ENCODE data around the gene KCNE2.

Gene KCNE2

GRCh38 chr21:34363733-34364132 is at the start of gene KCNE2:
Gene KCNE2, plus strand, starts transcription at chr21:34364006. Its CDS starts 6,473 bp downstream, at chr21:34370479.
- DNase-seq, result no peak

- DNase-seq, result no peak
These were observed 44.2 kb upstream of the KCNE2 start for GRCh38 chr21:34319585-34319984.

- no peak for DNase-seq
These were observed 43.8 kb upstream of the KCNE2 start for GRCh38 chr21:34320011-34320410.

- DNase-seq, result no peak
These were observed 33.8 kb upstream of the KCNE2 start for GRCh38 chr21:34330055-34330454.

- no peak for DNase-seq
These were observed 32.1 kb upstream of the KCNE2 start for GRCh38 chr21:34331726-34332125.

- no peak for DNase-seq
These were observed 31.5 kb upstream of the KCNE2 start for GRCh38 chr21:34332347-34332746.

GRCh38 chr21:34333121-34333739 is 30.6 kb upstream of the KCNE2 start:
- DNase-seq, result no peak

- DNase-seq, result no peak
These were observed 28.5 kb upstream of the KCNE2 start for GRCh38 chr21:34335316-34335715.

- no peak for DNase-seq
These were observed 27.6 kb upstream of the KCNE2 start for GRCh38 chr21:34336245-34336644.

- DNase-seq, result no peak
These were observed 26.9 kb upstream of the KCNE2 start for GRCh38 chr21:34336756-34337391.

GRCh38 chr21:34337741-34338140 is 26.1 kb upstream of the KCNE2 start:
- no peak for DNase-seq

GRCh38 chr21:34338226-34338625 is 25.6 kb upstream of the KCNE2 start:
- DNase-seq, result no peak

- DNase-seq, result no peak
These were observed 23.7 kb upstream of the KCNE2 start for GRCh38 chr21:34340061-34340460.

- DNase-seq, result no peak
These were observed 21.3 kb upstream of the KCNE2 start for GRCh38 chr21:34342476-34342875.

- no peak for DNase-seq
These were observed 20.5 kb upstream of the KCNE2 start for GRCh38 chr21:34343347-34343746.

GRCh38 chr21:34343838-34344381 is 19.9 kb upstream of the KCNE2 start:
- DNase-seq, result no peak

GRCh38 chr21:34344584-34344983 is 19.2 kb upstream of the KCNE2 start:
- DNase-seq, result no peak

GRCh38 chr21:34345091-34345871 is 18.5 kb upstream of the KCNE2 start:
- DNase-seq, result no peak

- no peak for DNase-seq
These were observed 17.9 kb upstream of the KCNE2 start for GRCh38 chr21:34345892-34346291.

GRCh38 chr21:34348890-34349519 is 14.8 kb upstream of the KCNE2 start:
- no peak for DNase-seq

- peak; percentile 35 for DNase-seq
These were observed 12.0 kb upstream of the KCNE2 start for GRCh38 chr21:34351786-34352241.

GRCh38 chr21:34352556-34352955 is 11.2 kb upstream of the KCNE2 start:
- DNase-seq, result no peak

- DNase-seq, result no peak
These were observed 10.6 kb upstream of the KCNE2 start for GRCh38 chr21:34353182-34353581.

All from inflammatory macrophage treated with lipopolysaccharide for 4 hours (primary cell).